Measurements from ENCODE around the gene SCN5A. TPM values are rescaled to one million over a fixed set of nuclear protein-coding genes. Genes with fewer than 3 reads are reported as not detected.

SCN5A gene
- total and polyA plus RNA-seq, 4 donors = 0.01 to 0.14 TPM; not detected in 2

- no peak for TF ChIP-seq EGR1 (IDR thresholded peaks at IDR 0.05; ENCODE audit: low read depth in 2 of 2)
- no peak for TF ChIP-seq JUND (IDR thresholded peaks at IDR 0.05)
These were observed 104.6 kb downstream of the SCN5A start (continued) for GRCh38 chr3:38544926-38545325.

GRCh38 chr3:38543586-38543985 lies 105.9 kb downstream of the SCN5A start:
- no peak overlapping the region for H3K4me3 ChIP-seq (ENCODE audit: low read depth in 1 of 3, low read length in 3 of 3)
- no peak overlapping the region for H3K9ac ChIP-seq (ENCODE audit: low read depth in 1 of 2, low read length in 2 of 2)
- H3K27ac ChIP-seq (ENCODE audit: low read depth in 1 of 2, low read length in 2 of 2) = no peak overlapping the region
- no peaks in the 10 kb centered on the region for H3K27me3 ChIP-seq (ENCODE audit: control insufficient read depth in 4 of 4, insufficient read depth in 4 of 4, low read length in 3 of 4)
- H3K9me3 ChIP-seq (ENCODE audit: control insufficient read depth in 4 of 4, low read length in 3 of 4) = no peaks in the 10 kb centered on the region
- 76% methylated on average over 7 of the region's 7 CpGs for WGBS
- no peak for DNase-seq (ENCODE audit: low spot score)
- no peaks in the 10 kb centered on the region for H3K36me3 ChIP-seq (ENCODE audit: control insufficient read depth in 4 of 4, insufficient read depth in 3 of 4, low read depth in 1 of 4, low read length in 3 of 4)
- TF ChIP-seq REST (IDR thresholded peaks at IDR 0.05) (no peak), ZBTB33 (IDR thresholded peaks at IDR 0.05) (no peak), FOXA1 (IDR thresholded peaks at IDR 0.05) (no peak), SP1 (IDR thresholded peaks at IDR 0.05) (no peak), RAD21 (IDR thresholded peaks at IDR 0.05) (no peak), ATF3 (IDR thresholded peaks at IDR 0.05) (no peak), YY1 (IDR thresholded peaks at IDR 0.05) (no peak), MAX (IDR thresholded peaks at IDR 0.05) (no peak), HNF4A (conservative IDR thresholded peaks at IDR 0.05) (no peak), HNF4G (IDR thresholded peaks at IDR 0.05) (no peak)
- H3K4me1 ChIP-seq (ENCODE audit: control insufficient read depth in 4 of 4, insufficient read depth in 4 of 4, low read length in 3 of 4) = no peaks in the 10 kb centered on the region

- WGBS = 67% methylated on average over 16 of the region's 16 CpGs
- no peak for DNase-seq (ENCODE audit: low spot score)
- Histone ChIP-seq H3K4me3 (ENCODE audit: low read depth in 1 of 3, low read length in 3 of 3) (no peak overlapping the region), H3K27ac (ENCODE audit: low read depth in 1 of 2, low read length in 2 of 2) (no peak overlapping the region), H3K4me1 (ENCODE audit: control insufficient read depth in 4 of 4, insufficient read depth in 4 of 4, low read length in 3 of 4) (no peaks in the 10 kb centered on the region), H3K27me3 (ENCODE audit: control insufficient read depth in 4 of 4, insufficient read depth in 4 of 4, low read length in 3 of 4) (no peaks in the 10 kb centered on the region), H3K9ac (ENCODE audit: low read depth in 1 of 2, low read length in 2 of 2) (no peak overlapping the region), H3K9me3 (ENCODE audit: control insufficient read depth in 4 of 4, low read length in 3 of 4) (no peaks in the 10 kb centered on the region), H3K36me3 (ENCODE audit: control insufficient read depth in 4 of 4, insufficient read depth in 3 of 4, low read depth in 1 of 4, low read length in 3 of 4) (no peaks in the 10 kb centered on the region)
- no peak for TF ChIP-seq ATF3 (IDR thresholded peaks at IDR 0.05)
- TF ChIP-seq TAF1 (conservative IDR thresholded peaks at IDR 0.05) = no peak
- TF ChIP-seq JUND (IDR thresholded peaks at IDR 0.05) = no peak
- no peak for TF ChIP-seq GABPA (IDR thresholded peaks at IDR 0.05 in 1 of 2, conservative IDR thresholded peaks at IDR 0.05 in 1 of 2)
- TF ChIP-seq ZBTB33 (IDR thresholded peaks at IDR 0.05) = no peak
- TF ChIP-seq YY1 (IDR thresholded peaks at IDR 0.05) = no peak
- no peak for TF ChIP-seq CTCF (IDR thresholded peaks at IDR 0.05; ENCODE audit: low read depth, low read length, missing input control)
- no peak for TF ChIP-seq RAD21 (IDR thresholded peaks at IDR 0.05)
These were observed 106.8 kb downstream of the SCN5A start for GRCh38 chr3:38542401-38543298.

All from liver (tissue), 9 donors.